RCC 7860 (cell line): Measurements from ENCODE around the gene C14orf119.

Experiments
- DNase-seq: peaks from one replicate; pipeline ENCODE4 v3.0.0-alpha.2; 2015; ENCODE audit warnings: low spot score
- FAIRE-seq: peaks from 2 replicates; lab custom pipeline; 2012; peaks lifted over from hg19 to GRCh38; lab: Jason Lieb, UNC

The C14orf119 gene

GRCh38 chr14:23095196-23096108 lies at the start of gene C14orf119:
C14orf119 (plus strand) TSS chr14:23095505; CDS start chr14:23097659, 2,154 bp downstream.
- DNase-seq (peak; percentile 93), FAIRE-seq (peak; percentile 91)

- no peak for DNase-seq
- FAIRE-seq, result no peak
These were observed 48.2 kb upstream of the C14orf119 start for GRCh38 chr14:23047034-23047634.

- DNase-seq (no peak), FAIRE-seq (no peak)
These were observed 47.3 kb upstream of the C14orf119 start for GRCh38 chr14:23047751-23048693.

- FAIRE-seq, result no peak
- DNase-seq, result no peak
These were observed 46.3 kb upstream of the C14orf119 start for GRCh38 chr14:23049011-23049410.

GRCh38 chr14:23051141-23052057 lies 43.9 kb upstream of the C14orf119 start:
- no peak for DNase-seq

GRCh38 chr14:23052182-23052623 lies 43.1 kb upstream of the C14orf119 start:
- no peak for DNase-seq
- no peak for FAIRE-seq

More at GRCh38 chr14:23051141-23052057, 43.9 kb upstream of the C14orf119 start:
- FAIRE-seq, result no peak

- FAIRE-seq (no peak), DNase-seq (no peak)
These were observed 42.6 kb upstream of the C14orf119 start for GRCh38 chr14:23052671-23053070.

- DNase-seq, result no peak
- FAIRE-seq, result no peak
These were observed 41.9 kb upstream of the C14orf119 start for GRCh38 chr14:23053426-23053825.

- DNase-seq (no peak), FAIRE-seq (no peak)
These were observed 41.1 kb upstream of the C14orf119 start for GRCh38 chr14:23054000-23054811.

- DNase-seq (no peak), FAIRE-seq (no peak)
These were observed 40.2 kb upstream of the C14orf119 start for GRCh38 chr14:23055147-23055550.

- DNase-seq (no peak), FAIRE-seq (no peak)
These were observed 39.6 kb upstream of the C14orf119 start for GRCh38 chr14:23055621-23056144.

GRCh38 chr14:23056145-23056955 lies 39.0 kb upstream of the C14orf119 start:
- FAIRE-seq, result no peak

GRCh38 chr14:23056956-23057756 lies 38.1 kb upstream of the C14orf119 start, which contains the start of gene CDH24:
CDH24 (minus strand) TSS chr14:23057520; CDS start chr14:23055733, 1,787 bp downstream.
- DNase-seq, result peak; percentile 31
- FAIRE-seq, result no peak

More at GRCh38 chr14:23056145-23056955, 39.0 kb upstream of the C14orf119 start:
- peak; percentile 59 for DNase-seq

- FAIRE-seq, result no peak
- peak; percentile 51 for DNase-seq
These were observed 37.3 kb upstream of the C14orf119 start for GRCh38 chr14:23057757-23058653.

- no peak for FAIRE-seq
- DNase-seq, result no peak
These were observed 36.4 kb upstream of the C14orf119 start for GRCh38 chr14:23058654-23059504.
